Bronchial epithelial cell (primary cell): ENCODE measurements around the gene FAT1. TPM values are rescaled to one million over a fixed set of nuclear protein-coding genes. Genes with fewer than 3 reads are reported as not detected.
"Not testable (repeated sequence)": the region's sequence is repeated elsewhere in the genome, so short reads cannot be mapped to it uniquely, and the experiment has no call there.

Source experiments
- DNase-seq: peaks from one replicate; pipeline ENCODE4 v3.0.0-alpha.2; 2010; ENCODE audit warnings: low read depth
- FAIRE-seq: peaks from 2 replicates; lab custom pipeline; 2011; peaks lifted over from hg19 to GRCh38; lab: Jason Lieb, UNC
- H3K27me3 ChIP-seq: 2 replicates; pipeline ENCODE4 v1.5.1; 2011; ENCODE audit warnings: low read length; ENCODE audit not compliant: control insufficient read depth, insufficient read depth
- H3K36me3 ChIP-seq: 2 replicates; pipeline ENCODE4 v1.5.1; 2011; ENCODE audit warnings: low read length; ENCODE audit not compliant: control insufficient read depth, insufficient read depth
- H3K4me3 ChIP-seq: 2 replicates; pipeline ENCODE4 v1.5.1; 2011; ENCODE audit warnings: mild to moderate bottlenecking, low read depth, low read length, control low read depth
- CTCF ChIP-seq: IDR thresholded peaks from 2 replicates; pipeline ENCODE4 v1.5.1; 2011; ENCODE audit warnings: mild to moderate bottlenecking, moderate library complexity, low read length, control low read depth, inconsistent platforms; ENCODE audit not compliant: insufficient read depth, severe bottlenecking
- total RNA-seq: library from RNA; depleted of rRNA; stranded (reverse); fragments of >200 nt; gene quantifications from 2 replicates; pipeline ENCODE4 v1.2.1, GENCODE V29; 2014

FAT1 gene
- total RNA-seq, 1 donor from 2014 or later = 237 TPM

- no peak overlapping the region for H3K4me3 ChIP-seq
- TF ChIP-seq CTCF = no peak
- DNase-seq (peak; percentile 59), FAIRE-seq (no peak)
- peaks cover 14% of the 10 kb centered on the region for H3K36me3 ChIP-seq
- H3K27me3 ChIP-seq = no peaks in the 10 kb centered on the region
These were observed 56.9 kb downstream of the FAT1 start for GRCh38 chr4:186666750-186667149.

DNA sequence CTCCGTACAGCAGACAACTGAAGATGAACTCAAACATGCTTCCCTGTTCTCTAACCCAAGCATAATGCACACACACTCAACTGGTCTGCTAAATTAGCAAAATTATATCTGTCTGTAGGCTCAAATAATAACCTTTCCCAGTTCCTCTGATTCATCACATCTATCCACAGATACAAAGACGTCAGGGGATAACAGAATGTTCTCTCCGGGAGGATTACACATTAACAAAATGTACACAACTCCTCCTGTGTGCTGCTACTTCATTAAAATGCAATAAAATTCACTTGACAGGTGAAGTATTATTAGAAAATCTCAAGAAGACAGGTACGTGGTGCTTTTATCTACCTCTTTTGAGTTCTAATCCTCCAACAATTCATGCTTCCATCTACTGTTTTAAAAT, 57.4 kb downstream of the FAT1 start:
- no peak for TF ChIP-seq CTCF
- Histone ChIP-seq H3K36me3 (peaks cover 14% of the 10 kb centered on the region), H3K27me3 (no peaks in the 10 kb centered on the region), H3K4me3 (no peak overlapping the region)
- DNase-seq (no peak), FAIRE-seq (no peak)

- DNase-seq = no peak
- H3K36me3 ChIP-seq = peaks cover 6% of the 10 kb centered on the region
- no peak for TF ChIP-seq CTCF
- no peak for FAIRE-seq
- H3K27me3 ChIP-seq = no peaks in the 10 kb centered on the region
- H3K4me3 ChIP-seq = no peak overlapping the region
These were observed 63.3 kb downstream of the FAT1 start for GRCh38 chr4:186660403-186660802.

GRCh38 chr4:186659935-186660334, 63.7 kb downstream of the FAT1 start:
- DNase-seq (no peak), FAIRE-seq (no peak)
- no peak for TF ChIP-seq CTCF
- Histone ChIP-seq H3K27me3 (no peaks in the 10 kb centered on the region), H3K4me3 (no peak overlapping the region), H3K36me3 (peaks cover 6% of the 10 kb centered on the region)

DNA sequence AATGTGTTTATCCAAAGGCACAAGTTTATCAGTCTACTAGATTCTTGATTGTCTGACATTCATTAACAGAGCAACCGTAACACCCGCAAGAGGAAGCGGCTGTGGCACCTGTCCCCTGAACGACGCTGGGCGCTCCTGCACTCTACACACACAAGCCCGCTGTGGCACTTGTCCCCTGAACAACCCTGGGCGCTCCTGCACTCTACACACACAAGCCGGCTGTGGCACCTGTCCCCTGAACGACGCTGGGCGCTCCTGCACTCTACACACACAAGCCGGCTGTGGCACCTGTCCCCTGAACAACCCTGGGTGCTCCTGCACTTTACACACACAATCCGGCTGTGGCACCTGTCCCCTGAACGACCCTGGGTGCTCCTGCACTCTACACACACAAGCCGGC, 64.2 kb downstream of the FAT1 start:
- FAIRE-seq, H3K36me3 ChIP-seq, DNase-seq, H3K4me3 ChIP-seq, H3K27me3 ChIP-seq: not testable (repeated sequence)

GRCh38 chr4:186658657-186659056, 65.0 kb downstream of the FAT1 start:
- DNase-seq = no peak
- Histone ChIP-seq H3K4me3 (no peak overlapping the region), H3K36me3 (peaks cover 4% of the 10 kb centered on the region), H3K27me3 (no peaks in the 10 kb centered on the region)
- FAIRE-seq = no peak
- no peak for TF ChIP-seq CTCF
